Ishikawa (cell line): ENCODE measurements around the gene FRAS1.

Experiments
- CEBPB ChIP-seq: IDR thresholded peaks from 2 replicates; pipeline ENCODE4 v1.6.1; 2012
- CREB1 ChIP-seq: IDR thresholded peaks from 2 replicates; pipeline ENCODE4 v1.6.1; 2012; ENCODE audit warnings: low read depth
- EGR1 ChIP-seq: IDR thresholded peaks from 2 replicates; pipeline ENCODE4 v1.6.1; 2012
- EP300 ChIP-seq: IDR thresholded peaks from 2 replicates; pipeline ENCODE4 v1.6.1; 2012; ENCODE audit warnings: borderline replicate concordance
- FOXM1 ChIP-seq: IDR thresholded peaks from 2 replicates; pipeline ENCODE4 v1.6.1; 2012; ENCODE audit warnings: low read depth, borderline replicate concordance
- MAX ChIP-seq: IDR thresholded peaks from 2 replicates; pipeline ENCODE4 v1.6.1; 2012
- NFIC ChIP-seq: IDR thresholded peaks from 2 replicates; pipeline ENCODE4 v1.6.1; 2012
- RAD21 ChIP-seq: IDR thresholded peaks from 2 replicates; pipeline ENCODE4 v1.6.1; 2012; ENCODE audit warnings: low read depth
- REST ChIP-seq: IDR thresholded peaks from 2 replicates; pipeline ENCODE4 v1.6.1; 2012; ENCODE audit warnings: low read depth, mild to moderate bottlenecking
- TAF1 ChIP-seq: IDR thresholded peaks from 2 replicates; pipeline ENCODE4 v1.6.1; 2012; ENCODE audit warnings: low read depth, mild to moderate bottlenecking
- TCF12 ChIP-seq: IDR thresholded peaks from 2 replicates; pipeline ENCODE4 v1.6.1; 2012; ENCODE audit warnings: low read depth
- TEAD4 ChIP-seq: IDR thresholded peaks from 2 replicates; pipeline ENCODE4 v1.6.1; 2012
- USF1 ChIP-seq: IDR thresholded peaks from 2 replicates; pipeline ENCODE4 v1.6.1; 2012
- YY1 ChIP-seq: IDR thresholded peaks from 2 replicates; pipeline ENCODE4 v1.6.1; 2012; ENCODE audit warnings: low read depth
- ZBTB7A ChIP-seq: IDR thresholded peaks from 2 replicates; pipeline ENCODE4 v1.6.1; 2012; ENCODE audit warnings: low read depth

FRAS1 gene

GRCh38 chr4:78092850-78093249 lies 35.7 kb downstream of the FRAS1 start:
- no peak for TF ChIP-seq CEBPB
- no peak for TF ChIP-seq TCF12
- no peak for TF ChIP-seq REST
- TF ChIP-seq RAD21, result no peak
- no peak for TF ChIP-seq YY1
- no peak for TF ChIP-seq EP300
- no peak for TF ChIP-seq ZBTB7A

- TF ChIP-seq NFIC (no peak), TEAD4 (no peak), TCF12 (no peak), RAD21 (no peak), TAF1 (no peak), CREB1 (no peak), REST (no peak), EP300 (no peak), USF1 (no peak), EGR1 (no peak), FOXM1 (no peak), YY1 (no peak), CEBPB (no peak)
Measured at GRCh38 chr4:78095081-78095480, 38.0 kb downstream of the FRAS1 start.

- no peak for TF ChIP-seq CEBPB
Measured at GRCh38 chr4:78099058-78099457, 41.9 kb downstream of the FRAS1 start.

- no peak for TF ChIP-seq EGR1
- TF ChIP-seq NFIC, result no peak
Measured at GRCh38 chr4:78100060-78100459, 42.9 kb downstream of the FRAS1 start.

- TF ChIP-seq REST, result no peak
- no peak for TF ChIP-seq CEBPB
- TF ChIP-seq EP300, result no peak
- TF ChIP-seq TEAD4, result no peak
- TF ChIP-seq CREB1, result no peak
- no peak for TF ChIP-seq YY1
- TF ChIP-seq TCF12, result no peak
Measured at GRCh38 chr4:78119698-78120097, 62.6 kb downstream of the FRAS1 start.

- TF ChIP-seq TCF12 (no peak), TAF1 (no peak), FOXM1 (no peak), EP300 (no peak), YY1 (no peak), CREB1 (no peak), EGR1 (no peak), NFIC (no peak), USF1 (no peak), REST (no peak), ZBTB7A (no peak), RAD21 (no peak), TEAD4 (no peak), CEBPB (no peak), MAX (no peak)
Measured at GRCh38 chr4:78120144-78120880, 63.2 kb downstream of the FRAS1 start.
